ENCODE results near the gene COG5. TPM values are rescaled to one million over a fixed set of nuclear protein-coding genes. Genes with fewer than 3 reads are reported as not detected.

The COG5 gene
- total RNA-seq, 1 experiment from 2014 or later: 20.2 TPM

DNA sequence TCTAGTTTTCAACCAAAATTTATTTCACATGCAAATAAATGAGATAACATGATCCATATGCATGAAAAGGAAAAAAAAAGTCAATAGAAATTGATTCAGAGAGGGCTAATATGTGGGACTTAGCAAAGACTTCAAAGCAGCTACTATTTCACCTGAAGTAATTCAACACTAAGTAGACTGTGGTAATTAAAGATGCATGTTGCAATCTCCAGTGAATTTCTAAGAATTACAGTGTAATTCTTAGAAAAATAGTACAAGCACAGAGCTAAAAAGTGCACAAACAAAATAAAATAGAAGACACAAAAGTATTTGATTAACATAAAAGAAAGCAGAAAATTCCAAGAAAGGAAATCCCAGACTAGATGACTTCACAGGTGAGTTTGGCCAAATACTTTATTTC lies 68.2 kb downstream of the COG5 start:
- Mint-ChIP-seq H3K27ac (no peak overlapping the region), H3K9me3 (no peaks in the 10 kb centered on the region), H3K36me3 (ENCODE audit: insufficient read depth in 1 of 3, low read depth in 3 of 3) (peaks cover 0 to 7% (median 3%) of the 10 kb centered on the region in 3 experiments; a peak in 5 of 7 replicates), H3K4me1 (peaks cover 0 to 8% of the 10 kb centered on the region in 2 experiments; a peak in 3 of 4 replicates), H3K4me3 (no peak overlapping the region), H3K27me3 (ENCODE audit: low read depth) (no peaks in the 10 kb centered on the region)
- Histone ChIP-seq H4K91ac (ENCODE audit: insufficient read length, low read depth, low read length) (no peak overlapping the region), H3T11ph (ENCODE audit: low read length) (no peak overlapping the region), H3K9me3 (ENCODE audit: control insufficient read depth, low read depth, low read length) (no peaks in the 10 kb centered on the region), H3K23ac (ENCODE audit: insufficient read length, low read depth, low read length) (no peak overlapping the region), H3K27me3 (ENCODE audit: insufficient read depth, low read length) (no peaks in the 10 kb centered on the region), H3K4me1 (ENCODE audit: insufficient read depth, low read length) (no peaks in the 10 kb centered on the region), H2BK15ac (ENCODE audit: low read depth, low read length) (no peak overlapping the region), H3K56ac (ENCODE audit: insufficient read length, low read depth, low read length) (no peak overlapping the region), H3K4ac (ENCODE audit: low read depth, low read length) (no peak overlapping the region), H4K8ac (replicated peaks; ENCODE audit: insufficient read length, low read depth, low read length) (no peak overlapping the region), H3K18ac (ENCODE audit: insufficient read length, low read depth, low read length) (no peak overlapping the region), H4K5ac (ENCODE audit: insufficient read length, low read depth, low read length) (no peak overlapping the region), H3K9ac (ENCODE audit: extremely low read depth, insufficient read length, low read length) (no peak overlapping the region), H3K79me1 (ENCODE audit: insufficient read depth, low read depth, low read length, poor library complexity, severe bottlenecking) (peaks cover 6% of the 10 kb centered on the region), H4K20me1 (ENCODE audit: control insufficient read depth, insufficient read depth, insufficient read length) (no peaks in the 10 kb centered on the region), H2BK120ac (ENCODE audit: low read depth, low read length, poor library complexity, severe bottlenecking) (no peak overlapping the region), H3K79me2 (ENCODE audit: insufficient read depth, low read length) (no peaks in the 10 kb centered on the region), H3K4me2 (ENCODE audit: insufficient read depth, insufficient read length, low read length) (no peak overlapping the region), H2BK20ac (ENCODE audit: low read depth, low read length, poor library complexity, severe bottlenecking) (no peak overlapping the region), H2BK5ac (ENCODE audit: insufficient read length, low read length) (no peak overlapping the region), H2BK12ac (ENCODE audit: insufficient read length, low read depth, low read length) (no peak overlapping the region), H2AK5ac (ENCODE audit: insufficient read length, low read length) (no peak overlapping the region), H3K27ac (ENCODE audit: insufficient read length, low read depth, low read length) (no peak overlapping the region), H3K14ac (ENCODE audit: insufficient read depth, low read length) (no peak overlapping the region), H3K23me2 (ENCODE audit: insufficient read length, low read depth, low read length, poor library complexity, severe bottlenecking) (no peaks in the 10 kb centered on the region), H2AFZ (ENCODE audit: low read length) (no peak overlapping the region)
- TF ChIP-seq, protein P1, sequence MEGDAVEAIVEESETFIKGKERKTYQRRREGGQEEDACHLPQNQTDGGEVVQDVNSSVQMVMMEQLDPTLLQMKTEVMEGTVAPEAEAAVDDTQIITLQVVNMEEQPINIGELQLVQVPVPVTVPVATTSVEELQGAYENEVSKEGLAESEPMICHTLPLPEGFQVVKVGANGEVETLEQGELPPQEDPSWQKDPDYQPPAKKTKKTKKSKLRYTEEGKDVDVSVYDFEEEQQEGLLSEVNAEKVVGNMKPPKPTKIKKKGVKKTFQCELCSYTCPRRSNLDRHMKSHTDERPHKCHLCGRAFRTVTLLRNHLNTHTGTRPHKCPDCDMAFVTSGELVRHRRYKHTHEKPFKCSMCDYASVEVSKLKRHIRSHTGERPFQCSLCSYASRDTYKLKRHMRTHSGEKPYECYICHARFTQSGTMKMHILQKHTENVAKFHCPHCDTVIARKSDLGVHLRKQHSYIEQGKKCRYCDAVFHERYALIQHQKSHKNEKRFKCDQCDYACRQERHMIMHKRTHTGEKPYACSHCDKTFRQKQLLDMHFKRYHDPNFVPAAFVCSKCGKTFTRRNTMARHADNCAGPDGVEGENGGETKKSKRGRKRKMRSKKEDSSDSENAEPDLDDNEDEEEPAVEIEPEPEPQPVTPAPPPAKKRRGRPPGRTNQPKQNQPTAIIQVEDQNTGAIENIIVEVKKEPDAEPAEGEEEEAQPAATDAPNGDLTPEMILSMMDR (conservative IDR thresholded peaks at IDR 0.05): no peak
- DNase-seq: no peak

All from H9 (cell line).